Nephron progenitor cell (in vitro differentiated cells): ENCODE data around the gene DAPK1.

Experiments used
- DNase-seq: peaks from one replicate; pipeline ENCODE4 v3.0.0; 2021
- H3K27ac Mint-ChIP-seq: 2 replicates; pipeline ENCODE4 v1.8.0; 2021; ENCODE audit warnings: mild to moderate bottlenecking, moderate library complexity, mixed read lengths
- H3K27me3 Mint-ChIP-seq: 2 replicates; pipeline ENCODE4 v1.8.0; 2021; ENCODE audit warnings: mild to moderate bottlenecking, low read depth, mixed read lengths; ENCODE audit not compliant: poor library complexity
- H3K36me3 Mint-ChIP-seq: 2 replicates; pipeline ENCODE4 v1.8.0; 2021; ENCODE audit warnings: low read depth, mixed read lengths
- H3K4me1 Mint-ChIP-seq: 2 replicates; pipeline ENCODE4 v1.8.0; 2021; ENCODE audit warnings: mixed read lengths
- H3K4me3 Mint-ChIP-seq: 2 replicates; pipeline ENCODE4 v1.8.0; 2021; ENCODE audit warnings: mild to moderate bottlenecking, moderate library complexity, mixed read lengths
- H3K9me3 Mint-ChIP-seq: 2 replicates; pipeline ENCODE4 v1.8.0; 2021; ENCODE audit warnings: mild to moderate bottlenecking, moderate library complexity, mixed read lengths
- CTCF ChIP-seq: fragments of 200-600 bp; sonication (generic); IDR thresholded peaks from 2 replicates; pipeline ENCODE4 v1.5.0; 2021; ENCODE audit warnings: antibody characterized with exemption

The DAPK1 gene

GRCh38 chr9:87657893-87658292 lies 160.2 kb downstream of the DAPK1 start:
- H3K27me3 Mint-ChIP-seq = peaks cover 3% of the 10 kb centered on the region
- H3K4me3 Mint-ChIP-seq = no peak overlapping the region
- peak overlapping the region; percentile 79 for H3K27ac Mint-ChIP-seq
- H3K9me3 Mint-ChIP-seq = no peaks in the 10 kb centered on the region
- peaks cover 27% of the 10 kb centered on the region for H3K4me1 Mint-ChIP-seq
- H3K36me3 Mint-ChIP-seq = peaks cover 57% of the 10 kb centered on the region
- no peak for DNase-seq
- no peak for TF ChIP-seq CTCF

GRCh38 chr9:87658511-87658910 lies 160.8 kb downstream of the DAPK1 start:
- no peak for TF ChIP-seq CTCF
- Mint-ChIP-seq H3K4me3 (no peak overlapping the region), H3K4me1 (peaks cover 30% of the 10 kb centered on the region), H3K9me3 (no peaks in the 10 kb centered on the region), H3K27me3 (peaks cover 3% of the 10 kb centered on the region), H3K36me3 (peaks cover 53% of the 10 kb centered on the region), H3K27ac (peak overlapping the region; percentile 45)
- no peak for DNase-seq

- Mint-ChIP-seq H3K27ac (no peak overlapping the region), H3K27me3 (peaks cover 3% of the 10 kb centered on the region), H3K4me3 (no peak overlapping the region), H3K36me3 (peaks cover 55% of the 10 kb centered on the region), H3K9me3 (no peaks in the 10 kb centered on the region), H3K4me1 (peaks cover 34% of the 10 kb centered on the region)
- TF ChIP-seq CTCF = no peak
- DNase-seq = no peak
Observed at GRCh38 chr9:87659534-87660419, 162.1 kb downstream of the DAPK1 start.

GRCh38 chr9:87661241-87661640 lies 163.6 kb downstream of the DAPK1 start:
- no peak for DNase-seq
- Mint-ChIP-seq H3K27ac (no peak overlapping the region), H3K36me3 (peaks cover 68% of the 10 kb centered on the region), H3K4me1 (peaks cover 32% of the 10 kb centered on the region), H3K9me3 (no peaks in the 10 kb centered on the region), H3K4me3 (no peak overlapping the region), H3K27me3 (peaks cover 3% of the 10 kb centered on the region)
- TF ChIP-seq CTCF = no peak

GRCh38 chr9:87662808-87663528 lies 165.3 kb downstream of the DAPK1 start:
- Mint-ChIP-seq H3K4me3 (no peak overlapping the region), H3K4me1 (peaks cover 19% of the 10 kb centered on the region), H3K27me3 (peaks cover 3% of the 10 kb centered on the region), H3K36me3 (peaks cover 69% of the 10 kb centered on the region), H3K27ac (no peak overlapping the region), H3K9me3 (peaks cover 13% of the 10 kb centered on the region)
- peak; percentile 79 for TF ChIP-seq CTCF
- DNase-seq = peak; percentile 90
